Duodenal mucosa (tissue), 2 donors: ENCODE results near the gene LRRFIP1.
"Not testable (repeated sequence)": the region's sequence is repeated elsewhere in the genome, so short reads cannot be mapped to it uniquely, and the experiment has no call there.

ENCODE experiments used
- H3K27ac ChIP-seq: one replicate; pipeline ENCODE4 v1.7.0; 2013; ENCODE audit warnings: low read depth, low read length
- H3K27me3 ChIP-seq, 2 donors: one replicate each; pipeline ENCODE4 v1.7.0; 2013; ENCODE audit warnings: low read length in 2 of 2, control low read depth in 1 of 2; ENCODE audit not compliant: insufficient read depth in 2 of 2, control insufficient read depth in 1 of 2
- H3K36me3 ChIP-seq, 2 donors: one replicate each; pipeline ENCODE4 v1.7.0; 2013; ENCODE audit warnings: low read length in 2 of 2, control low read depth in 1 of 2; ENCODE audit not compliant: insufficient read depth in 2 of 2, control insufficient read depth in 1 of 2
- H3K4me1 ChIP-seq, 2 donors: one replicate each; pipeline ENCODE4 v1.7.0; 2013; ENCODE audit warnings: low read length in 2 of 2, control low read depth in 1 of 2; ENCODE audit not compliant: insufficient read depth in 2 of 2, control insufficient read depth in 1 of 2
- H3K4me3 ChIP-seq, 2 donors: one replicate each; pipeline ENCODE4 v1.7.0; 2013; ENCODE audit warnings: low read length in 2 of 2, low read depth in 1 of 2
- H3K9ac ChIP-seq, 2 donors: one replicate each; pipeline ENCODE4 v1.7.0; 2013; ENCODE audit warnings: low read length in 2 of 2, low read depth in 1 of 2
- H3K9me3 ChIP-seq, 2 donors: one replicate each; pipeline ENCODE4 v1.7.0; 2013; ENCODE audit warnings: low read length in 2 of 2, control low read depth in 1 of 2; ENCODE audit not compliant: control insufficient read depth in 1 of 2

LRRFIP1 gene

DNA sequence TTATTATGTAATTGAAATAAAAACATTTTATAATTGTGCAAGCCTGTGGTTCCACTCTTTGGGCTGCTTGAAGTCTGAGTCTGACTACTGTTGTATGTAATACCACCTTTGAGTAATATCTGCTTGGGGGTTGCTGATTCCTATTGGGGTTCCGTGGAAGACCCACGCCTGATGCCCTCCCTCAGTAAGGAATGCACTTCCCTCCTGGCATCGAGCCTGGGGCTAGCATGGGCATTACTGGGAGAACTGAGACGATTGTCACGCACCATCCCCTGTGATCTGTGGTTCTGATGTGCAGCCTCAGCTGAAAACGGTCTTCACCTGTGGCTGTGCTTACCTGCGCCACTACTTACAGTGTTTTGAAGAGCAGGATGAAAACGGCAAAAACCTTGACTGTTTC, 138.5 kb downstream of the LRRFIP1 start:
- Histone ChIP-seq H3K9me3 (no peaks in the 10 kb centered on the region), H3K4me1 (no peaks in the 10 kb centered on the region), H3K36me3 (peaks cover 5 to 61% of the 10 kb centered on the region in 2 donors), H3K27me3 (no peaks in the 10 kb centered on the region), H3K9ac (no peak overlapping the region), H3K4me3 (no peak overlapping the region), H3K27ac (no peak overlapping the region)

GRCh38 chr2:237766340-237766739, 139.0 kb downstream of the LRRFIP1 start:
- Histone ChIP-seq H3K4me1 (no peaks in the 10 kb centered on the region), H3K4me3 (no peak overlapping the region), H3K9me3 (no peaks in the 10 kb centered on the region), H3K27ac (no peak overlapping the region), H3K36me3 (peaks cover 3 to 59% of the 10 kb centered on the region in 2 donors), H3K9ac (no peak overlapping the region), H3K27me3 (no peaks in the 10 kb centered on the region)

- Histone ChIP-seq H3K9ac (no peak overlapping the region), H3K4me1 (no peaks in the 10 kb centered on the region), H3K27ac (no peak overlapping the region), H3K27me3 (no peaks in the 10 kb centered on the region), H3K4me3 (no peak overlapping the region), H3K36me3 (peaks cover 31 to 69% of the 10 kb centered on the region in 2 donors), H3K9me3 (no peaks in the 10 kb centered on the region)
These were observed 145.1 kb downstream of the LRRFIP1 start for GRCh38 chr2:237772513-237772912.

DNA sequence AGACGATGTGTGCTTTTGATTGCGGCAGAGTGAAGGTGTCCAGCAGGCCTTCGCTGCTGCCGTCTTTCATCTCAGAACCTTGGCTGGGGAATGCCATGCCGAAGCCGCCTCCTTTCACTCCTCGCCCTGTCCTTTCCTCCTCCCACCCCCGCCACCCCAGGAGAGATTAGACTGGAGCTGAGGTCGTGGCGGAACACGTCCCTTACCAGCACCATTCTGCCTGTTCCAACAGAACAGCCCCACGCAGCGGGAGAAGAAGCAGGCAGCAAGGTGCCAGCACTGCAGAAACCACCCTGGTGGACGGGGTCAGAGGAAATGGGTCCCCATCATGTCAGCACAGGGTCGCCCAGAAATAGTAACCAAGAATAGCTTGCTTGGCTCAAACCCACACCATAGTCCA, 146.4 kb downstream of the LRRFIP1 start:
- Histone ChIP-seq H3K4me1 (no peaks in the 10 kb centered on the region), H3K4me3 (no peak overlapping the region), H3K36me3 (peaks cover 32 to 78% of the 10 kb centered on the region in 2 donors), H3K27me3 (no peaks in the 10 kb centered on the region), H3K27ac (no peak overlapping the region), H3K9me3 (no peaks in the 10 kb centered on the region), H3K9ac (no peak overlapping the region)

DNA sequence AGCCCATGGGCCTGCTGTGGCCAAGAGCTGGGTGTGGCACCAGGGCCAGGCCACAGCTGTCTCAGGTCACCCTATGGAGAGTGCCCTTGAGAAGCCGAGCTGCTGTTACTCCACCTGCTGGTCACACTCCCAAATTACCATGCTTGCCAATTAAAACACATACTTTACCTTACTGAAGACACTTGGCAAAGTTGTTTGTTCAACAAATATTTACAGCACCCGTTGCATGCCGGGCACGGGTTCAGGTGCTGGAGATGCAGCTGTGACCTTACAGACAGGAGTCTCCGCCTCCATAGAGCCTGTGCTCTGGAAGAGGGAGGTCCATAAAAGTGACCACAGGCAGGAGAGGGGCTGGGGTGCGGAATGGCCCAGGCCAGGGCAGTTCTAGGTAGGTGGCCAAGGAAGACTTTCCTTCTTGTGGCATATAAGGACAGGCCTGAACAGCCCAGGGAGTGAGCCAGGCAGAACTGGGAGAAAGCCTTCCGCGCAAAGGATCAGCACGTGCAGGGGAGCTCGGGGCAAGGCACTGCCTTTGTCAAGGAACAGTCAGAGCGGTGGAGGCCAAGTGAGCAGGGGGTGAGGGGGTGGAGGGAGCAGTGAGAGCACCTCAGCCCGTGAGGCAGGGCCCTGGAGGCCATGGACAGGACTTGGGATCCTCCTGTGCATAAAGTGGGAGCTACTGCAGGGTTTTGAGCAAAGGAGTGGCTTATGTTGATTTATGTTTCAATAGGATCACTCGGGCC, 147.6 kb downstream of the LRRFIP1 start:
- no peaks in the 10 kb centered on the region for H3K27me3 ChIP-seq
- H3K27ac ChIP-seq: no peak overlapping the region
- H3K9ac ChIP-seq: no peak overlapping the region
- peaks cover 38 to 75% of the 10 kb centered on the region in 2 donors for H3K36me3 ChIP-seq
- H3K4me3 ChIP-seq: no peak overlapping the region
- H3K4me1 ChIP-seq: no peaks in the 10 kb centered on the region
- H3K9me3 ChIP-seq: no peaks in the 10 kb centered on the region

- no peaks in the 10 kb centered on the region for H3K27me3 ChIP-seq
These were observed 152.1 kb downstream of the LRRFIP1 start for GRCh38 chr2:237779521-237779920.

DNA sequence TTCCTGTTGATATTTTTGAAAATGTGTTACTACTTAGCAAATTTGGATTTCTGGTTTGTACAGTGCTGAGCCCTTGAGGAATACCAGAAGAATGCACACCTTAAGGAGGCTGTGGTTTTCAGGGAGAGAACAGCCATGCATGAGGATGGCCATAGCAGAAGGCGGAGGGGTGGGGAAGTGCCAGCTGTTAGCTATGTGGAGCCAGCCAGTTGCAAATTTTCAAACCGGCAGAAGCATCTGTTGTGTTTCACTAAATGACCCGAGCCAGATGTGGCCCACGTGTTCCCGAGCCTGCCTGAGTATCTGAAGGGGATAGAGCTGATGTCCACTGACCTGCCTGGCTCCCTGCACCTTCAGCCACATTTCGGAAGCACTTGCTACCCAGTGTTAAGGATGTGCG, 154.8 kb downstream of the LRRFIP1 start:
- Histone ChIP-seq H3K4me3 (no peak overlapping the region), H3K9ac (no peak overlapping the region), H3K36me3 (peaks cover 20 to 53% of the 10 kb centered on the region in 2 donors), H3K9me3 (peaks cover 0 to 5% of the 10 kb centered on the region in 2 donors), H3K4me1 (no peaks in the 10 kb centered on the region), H3K27me3 (no peaks in the 10 kb centered on the region), H3K27ac (no peak overlapping the region)

More at GRCh38 chr2:237779521-237779920, 152.1 kb downstream of the LRRFIP1 start:
- H3K4me3 ChIP-seq: no peak overlapping the region
- H3K4me1 ChIP-seq: no peaks in the 10 kb centered on the region
- H3K36me3 ChIP-seq: peaks cover 25 to 67% of the 10 kb centered on the region in 2 donors
- no peaks in the 10 kb centered on the region for H3K9me3 ChIP-seq
- H3K27ac ChIP-seq: no peak overlapping the region
- no peak overlapping the region for H3K9ac ChIP-seq

- peaks cover 16 to 40% of the 10 kb centered on the region in 2 donors for H3K36me3 ChIP-seq
- H3K9me3 ChIP-seq, H3K27me3 ChIP-seq, H3K4me3 ChIP-seq, H3K27ac ChIP-seq, H3K9ac ChIP-seq, H3K4me1 ChIP-seq: not testable (repeated sequence)
These were observed 156.3 kb downstream of the LRRFIP1 start for GRCh38 chr2:237783678-237784077.

- Histone ChIP-seq H3K9me3 (peaks cover 0 to 5% of the 10 kb centered on the region in 2 donors), H3K4me3 (no peak overlapping the region), H3K36me3 (peaks cover 5 to 12% of the 10 kb centered on the region in 2 donors), H3K27ac (no peak overlapping the region), H3K27me3 (no peaks in the 10 kb centered on the region), H3K4me1 (no peaks in the 10 kb centered on the region), H3K9ac (no peak overlapping the region)
These were observed 159.5 kb downstream of the LRRFIP1 start for GRCh38 chr2:237786936-237787335.

DNA sequence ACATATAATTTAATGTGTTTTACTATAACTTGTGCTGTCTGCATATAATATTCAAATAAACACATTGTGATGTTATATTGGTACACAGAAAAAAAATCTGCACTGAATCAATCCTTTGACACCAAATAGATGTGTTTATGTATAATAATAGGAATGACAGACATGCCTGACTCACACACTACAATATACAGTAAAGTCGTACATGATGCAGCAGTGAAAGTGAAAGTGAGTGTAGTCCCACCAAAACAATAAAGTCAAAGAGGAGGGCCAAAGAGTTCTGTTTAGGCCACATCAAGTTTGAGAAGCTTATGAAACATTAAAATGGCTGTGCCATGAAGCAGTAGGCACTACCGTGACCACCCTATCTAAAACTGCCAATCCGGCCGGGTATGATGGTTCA, 163.0 kb downstream of the LRRFIP1 start:
- H3K4me1 ChIP-seq: no peaks in the 10 kb centered on the region
- H3K36me3 ChIP-seq: peaks cover 0 to 4% of the 10 kb centered on the region in 2 donors
- no peaks in the 10 kb centered on the region for H3K27me3 ChIP-seq
- no peak overlapping the region for H3K9ac ChIP-seq
- no peak overlapping the region for H3K4me3 ChIP-seq
- H3K9me3 ChIP-seq: peaks cover 0 to 5% of the 10 kb centered on the region in 2 donors
- H3K27ac ChIP-seq: no peak overlapping the region
